Activated naive CD8-positive, alpha-beta T cell treated with anti-CD3 and anti-CD28 coated beads, Interleukin-2, amount 50 U/mL, for 24 hours (primary cell): ENCODE measurements around the gene RXRA.
A peak's percentile ranks its signal among the peaks of the same experiment; 100 is the strongest.

Experiments used
- ATAC-seq: fragments of 150-1000 bp; cut with Tn5 transposase; one replicate; pipeline ENCODE4 v1.10.0; 2021
- DNase-seq: peaks from one replicate; pipeline ENCODE4 v3.0.0; 2021
- H3K27ac Mint-ChIP-seq: one replicate; pipeline ENCODE4 v1.8.0; 2021; ENCODE audit warnings: mild to moderate bottlenecking, mixed read lengths
- H3K27me3 Mint-ChIP-seq: one replicate; pipeline ENCODE4 v1.8.0; 2021; ENCODE audit warnings: mixed read lengths
- H3K36me3 Mint-ChIP-seq: one replicate; pipeline ENCODE4 v1.8.0; 2021; ENCODE audit warnings: low read depth, mixed read lengths
- H3K4me1 Mint-ChIP-seq: one replicate; pipeline ENCODE4 v1.8.0; 2021; ENCODE audit warnings: mixed read lengths
- H3K4me3 Mint-ChIP-seq: one replicate; pipeline ENCODE4 v1.8.0; 2021; ENCODE audit warnings: mild to moderate bottlenecking, moderate library complexity, mixed read lengths
- H3K9me3 Mint-ChIP-seq: one replicate; pipeline ENCODE4 v1.8.0; 2021; ENCODE audit warnings: mixed read lengths

The RXRA gene

DNA sequence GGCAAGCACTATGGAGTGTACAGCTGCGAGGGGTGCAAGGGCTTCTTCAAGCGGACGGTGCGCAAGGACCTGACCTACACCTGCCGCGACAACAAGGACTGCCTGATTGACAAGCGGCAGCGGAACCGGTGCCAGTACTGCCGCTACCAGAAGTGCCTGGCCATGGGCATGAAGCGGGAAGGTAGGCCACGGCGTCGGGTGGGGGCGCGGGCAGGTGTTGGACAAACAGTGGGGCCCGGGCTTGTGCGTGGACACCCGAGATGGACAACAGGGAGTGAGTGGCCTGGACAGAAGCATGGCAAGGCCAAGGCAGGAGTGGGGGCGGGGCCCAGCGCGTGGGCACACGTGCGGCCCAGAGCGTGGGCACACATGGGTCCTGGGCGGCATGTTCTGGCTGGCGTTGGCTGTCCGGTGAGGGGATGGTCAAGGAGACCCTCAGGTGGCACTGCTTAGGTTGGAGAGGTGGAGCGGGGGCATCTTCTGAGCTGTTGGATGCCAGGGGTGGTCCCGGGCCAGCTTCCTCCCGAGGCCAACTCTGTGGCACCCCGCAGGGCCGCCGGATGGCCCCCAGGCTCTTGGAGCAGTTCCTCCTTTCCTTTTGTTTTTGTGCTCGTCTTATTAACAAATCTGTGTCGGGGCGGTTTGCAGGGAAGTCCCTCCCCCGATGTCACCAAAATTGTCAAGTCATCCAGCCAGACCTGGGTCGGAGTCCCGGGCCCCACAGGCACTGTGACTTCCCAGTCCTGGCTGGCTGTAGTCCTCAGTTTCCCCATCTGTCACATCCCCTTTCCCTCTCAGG is 82.9 kb downstream of the RXRA start:
- DNase-seq (no peak), ATAC-seq (no peak)
- Mint-ChIP-seq H3K4me1 (peaks cover 27% of the 10 kb centered on the region), H3K27ac (no peak overlapping the region), H3K9me3 (no peaks in the 10 kb centered on the region), H3K36me3 (peaks cover 2% of the 10 kb centered on the region), H3K27me3 (peaks cover 12% of the 10 kb centered on the region), H3K4me3 (no peak overlapping the region)

DNA sequence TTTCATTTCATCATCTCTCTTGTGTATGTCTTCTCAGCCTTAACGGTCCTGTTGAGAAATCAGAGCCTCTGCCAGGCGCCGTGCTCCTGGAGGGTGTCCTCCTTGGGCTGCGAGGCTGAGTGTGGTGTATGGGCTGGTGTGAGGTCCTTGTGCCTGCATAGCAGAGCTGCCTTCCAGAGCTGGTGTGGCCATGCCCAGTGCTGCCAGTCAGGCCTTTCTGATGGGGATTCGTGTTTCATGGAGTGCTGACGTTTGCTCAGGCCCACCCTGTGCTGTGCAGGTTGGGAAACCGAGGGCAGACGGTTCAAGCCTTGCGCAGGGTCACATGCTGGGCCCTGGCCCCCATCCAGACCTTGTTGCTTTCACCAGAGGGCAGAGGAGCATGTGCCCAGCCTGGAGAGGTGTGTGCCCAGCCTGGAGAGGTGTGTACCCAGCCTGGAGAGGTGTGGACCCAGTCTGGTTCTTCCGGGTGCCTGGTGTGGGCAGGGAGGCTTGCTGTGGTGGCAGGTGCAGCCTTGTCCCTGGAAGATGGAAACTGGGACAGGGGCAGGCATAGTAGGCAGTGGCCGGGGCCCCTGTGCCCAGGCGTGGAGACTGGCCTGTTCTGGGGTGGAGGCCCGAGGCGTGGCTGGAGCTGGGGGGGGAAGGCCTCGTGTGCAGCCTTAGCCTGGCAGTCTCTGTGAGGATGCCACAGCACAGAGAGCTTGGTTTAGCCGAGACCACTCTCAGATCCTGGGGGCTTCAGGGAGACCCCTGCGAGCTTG is 84.0 kb downstream of the RXRA start:
- Mint-ChIP-seq H3K27ac (no peak overlapping the region), H3K4me1 (peaks cover 20% of the 10 kb centered on the region), H3K4me3 (no peak overlapping the region), H3K9me3 (no peaks in the 10 kb centered on the region), H3K36me3 (peaks cover 2% of the 10 kb centered on the region), H3K27me3 (peaks cover 9% of the 10 kb centered on the region)
- DNase-seq (no peak), ATAC-seq (no peak)

DNA sequence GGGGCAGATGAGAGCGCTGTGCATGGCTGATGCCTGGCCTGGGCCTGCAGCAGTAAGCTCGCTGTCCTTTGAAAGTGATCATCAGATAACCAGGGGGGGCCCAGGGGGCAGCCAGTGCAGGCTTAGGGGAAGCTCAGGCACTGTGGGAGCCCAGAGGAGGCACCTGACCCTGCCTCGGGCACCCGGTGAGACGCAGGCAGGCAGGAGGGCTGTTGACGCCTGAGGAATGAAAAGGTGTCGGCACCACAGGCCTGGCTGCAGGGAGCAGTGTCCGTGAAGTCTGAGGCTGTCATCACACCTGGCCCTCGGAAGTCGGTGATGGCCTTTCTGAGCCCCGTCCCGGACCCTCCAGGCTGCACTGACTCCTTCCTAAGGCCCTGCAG is 84.6 kb downstream of the RXRA start:
- H3K9me3 Mint-ChIP-seq: no peaks in the 10 kb centered on the region
- H3K36me3 Mint-ChIP-seq: peaks cover under 1% of the 10 kb centered on the region
- ATAC-seq (no peak), DNase-seq (no peak)
- peaks cover 14% of the 10 kb centered on the region for H3K4me1 Mint-ChIP-seq
- peaks cover 6% of the 10 kb centered on the region for H3K27me3 Mint-ChIP-seq
- no peak overlapping the region for H3K27ac Mint-ChIP-seq
- H3K4me3 Mint-ChIP-seq: no peak overlapping the region

DNA sequence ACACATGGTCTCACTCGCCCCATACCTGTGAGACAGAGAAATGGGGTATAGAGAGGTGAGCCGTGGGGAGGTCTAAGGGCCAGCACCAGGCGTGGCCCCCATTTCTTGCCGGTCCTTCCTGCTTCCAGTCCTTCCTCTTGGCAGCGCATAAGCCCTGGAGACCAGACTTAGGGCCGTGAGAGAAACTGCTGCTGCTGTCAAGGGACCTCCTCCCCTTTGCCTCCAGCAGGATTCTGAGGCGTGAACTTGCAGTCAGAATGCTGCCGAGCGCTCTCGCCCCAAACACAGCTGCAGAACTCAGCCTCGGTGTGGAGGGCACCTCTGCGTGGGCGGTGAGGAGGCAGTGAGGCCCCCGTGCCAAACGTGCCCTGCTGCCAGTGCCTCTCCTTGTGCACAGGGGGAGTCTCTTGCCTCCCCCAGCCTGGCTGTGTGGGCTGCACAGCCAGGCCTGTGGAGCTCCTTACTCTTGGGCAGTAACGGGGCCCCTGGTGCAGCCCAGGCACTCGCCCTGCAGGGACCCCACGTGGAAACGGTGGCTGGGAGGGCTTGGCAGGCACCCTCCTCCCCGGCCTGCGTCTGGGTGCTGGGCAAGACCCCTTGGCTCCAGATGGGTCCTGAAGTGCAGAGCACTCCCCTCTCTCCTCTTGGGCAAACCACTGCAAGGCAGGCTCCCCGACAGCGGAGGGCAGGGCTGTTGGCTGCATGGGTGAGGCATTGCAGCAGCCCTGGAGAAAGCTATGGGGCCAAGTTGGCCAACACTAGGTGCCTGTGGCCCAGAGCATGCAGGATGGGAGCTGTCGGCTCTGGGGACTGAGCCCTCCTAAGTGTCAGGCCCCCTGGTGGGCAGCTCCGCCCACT is 85.4 kb downstream of the RXRA start:
- Mint-ChIP-seq H3K4me3 (no peak overlapping the region), H3K9me3 (no peaks in the 10 kb centered on the region), H3K36me3 (no peaks in the 10 kb centered on the region), H3K27me3 (peaks cover 4% of the 10 kb centered on the region), H3K27ac (no peak overlapping the region), H3K4me1 (peaks cover 7% of the 10 kb centered on the region)
- ATAC-seq (no peak), DNase-seq (no peak)

DNA sequence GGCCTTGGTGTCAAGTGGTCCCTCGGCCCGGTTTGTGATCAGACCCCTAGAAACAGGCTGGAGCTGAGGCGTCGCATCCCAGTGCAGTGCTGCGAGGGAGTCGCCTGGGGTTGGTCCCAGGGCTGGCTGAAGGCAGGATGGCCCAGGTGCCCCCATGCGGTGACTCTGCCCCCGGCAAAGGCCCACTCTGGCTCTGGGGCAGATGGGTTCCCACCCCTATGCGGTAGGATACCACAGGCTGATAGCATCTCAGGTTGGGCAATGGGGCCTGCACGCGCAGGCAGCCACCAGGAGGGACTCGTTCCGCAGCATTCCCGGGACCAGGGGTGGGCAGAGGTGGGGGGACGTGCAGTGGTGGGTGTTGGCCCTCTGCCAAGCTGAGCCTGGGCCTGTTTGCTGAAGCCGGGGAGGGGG is 86.0 kb downstream of the RXRA start:
- peaks cover 1% of the 10 kb centered on the region for H3K4me1 Mint-ChIP-seq
- H3K27ac Mint-ChIP-seq: no peak overlapping the region
- no peaks in the 10 kb centered on the region for H3K9me3 Mint-ChIP-seq
- no peak overlapping the region for H3K4me3 Mint-ChIP-seq
- no peaks in the 10 kb centered on the region for H3K27me3 Mint-ChIP-seq
- DNase-seq (no peak), ATAC-seq (no peak)
- no peaks in the 10 kb centered on the region for H3K36me3 Mint-ChIP-seq

DNA sequence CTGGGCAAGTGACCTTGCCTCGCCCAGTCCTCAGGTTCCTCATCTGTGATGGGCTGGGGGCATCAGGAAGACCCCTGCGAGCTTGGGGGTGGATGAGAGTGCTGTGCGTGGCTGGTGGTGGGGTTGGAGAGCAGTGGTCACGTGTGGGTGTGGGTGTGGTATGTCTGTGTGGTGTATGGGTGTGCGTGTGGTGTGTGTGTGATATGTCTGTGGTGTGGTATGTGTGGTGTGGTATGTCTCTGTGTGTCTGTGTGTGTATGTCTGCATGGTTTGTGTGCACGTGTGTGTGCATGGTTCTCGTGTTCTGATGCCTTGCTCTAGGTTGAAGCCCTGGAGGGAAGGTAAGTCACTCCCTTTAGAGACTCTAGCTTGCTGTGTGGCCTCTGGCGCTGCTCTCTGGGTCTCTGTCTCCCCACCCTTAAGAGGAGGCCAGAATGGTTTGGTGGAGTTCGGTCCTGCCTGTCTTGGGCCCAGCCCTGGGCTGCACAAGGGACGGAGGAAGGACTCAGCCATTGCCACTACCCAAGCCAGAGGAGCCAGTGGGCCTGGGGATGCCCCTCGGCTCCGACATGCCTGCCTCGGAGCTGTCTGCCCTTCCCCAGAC is 87.0 kb downstream of the RXRA start:
- H3K27ac Mint-ChIP-seq: no peak overlapping the region
- no peak overlapping the region for H3K4me3 Mint-ChIP-seq
- no peaks in the 10 kb centered on the region for H3K4me1 Mint-ChIP-seq
- DNase-seq (no peak), ATAC-seq (no peak)
- no peaks in the 10 kb centered on the region for H3K36me3 Mint-ChIP-seq
- no peaks in the 10 kb centered on the region for H3K9me3 Mint-ChIP-seq
- no peaks in the 10 kb centered on the region for H3K27me3 Mint-ChIP-seq

DNA sequence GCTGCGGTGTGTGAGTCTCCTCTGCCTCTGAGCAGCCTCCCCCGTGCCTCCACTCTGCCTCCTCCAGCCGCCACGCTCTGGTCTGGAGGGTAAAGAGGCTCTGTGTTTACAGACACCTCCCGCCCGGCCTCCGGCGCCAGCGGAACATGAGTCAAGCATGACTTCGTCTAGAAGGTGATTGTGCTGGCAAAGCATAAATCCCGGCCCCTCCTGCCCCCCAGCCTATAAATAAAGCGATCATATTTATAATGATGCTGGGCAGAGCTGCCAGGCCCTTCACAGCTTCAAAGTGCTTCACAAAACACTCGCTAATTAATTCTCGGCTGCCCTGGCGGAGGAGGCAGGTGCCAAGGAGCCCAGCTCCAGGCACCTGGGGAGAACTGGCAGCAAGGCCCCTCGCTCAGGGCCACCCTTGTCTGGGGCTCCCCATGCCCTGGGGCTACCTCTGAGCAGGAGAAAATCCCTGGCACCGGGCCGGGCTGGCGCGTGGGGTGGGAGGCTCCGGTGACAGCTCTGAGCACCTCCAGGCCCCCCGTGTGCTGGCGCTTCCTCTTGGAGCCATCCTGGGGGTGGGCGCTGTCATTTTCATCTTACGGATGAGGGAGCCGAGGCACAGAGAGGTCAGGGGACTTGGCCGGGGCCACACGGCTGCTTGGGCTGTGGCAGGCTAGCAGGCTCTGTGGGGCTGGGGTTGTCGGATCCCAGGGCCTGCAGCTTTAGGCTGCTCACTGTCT is 87.8 kb downstream of the RXRA start:
- no peak for DNase-seq
- no peak for ATAC-seq
- Mint-ChIP-seq H3K27me3 (no peaks in the 10 kb centered on the region), H3K27ac (no peak overlapping the region), H3K36me3 (no peaks in the 10 kb centered on the region), H3K4me1 (no peaks in the 10 kb centered on the region), H3K4me3 (no peak overlapping the region), H3K9me3 (no peaks in the 10 kb centered on the region)

DNA sequence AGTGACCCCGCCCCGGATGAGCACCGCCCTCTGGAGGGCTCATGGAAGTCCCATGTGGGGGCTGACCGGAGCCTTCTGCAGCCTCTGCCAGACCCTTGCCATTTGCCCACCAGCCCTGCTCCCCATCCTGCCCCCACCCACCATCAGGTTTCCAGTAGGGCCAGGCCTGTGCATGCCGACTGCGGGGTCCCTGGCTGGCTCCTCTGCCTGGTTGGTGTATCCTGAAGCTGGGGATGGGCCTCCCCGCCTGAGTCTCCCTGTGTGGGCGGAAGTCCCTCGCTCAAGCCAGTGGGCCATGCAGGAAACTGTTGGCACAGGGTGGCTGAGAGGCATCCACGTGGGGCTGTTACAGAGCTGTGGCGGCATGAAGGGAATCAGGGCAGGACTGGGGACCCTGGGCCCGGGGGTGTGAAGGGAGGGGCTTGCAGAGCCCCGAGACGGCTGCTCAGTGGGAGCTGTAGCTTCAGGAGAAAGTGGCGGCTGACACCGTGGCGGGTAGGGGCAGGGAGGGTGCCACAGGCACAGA is 88.7 kb downstream of the RXRA start:
- Mint-ChIP-seq H3K4me1 (no peaks in the 10 kb centered on the region), H3K4me3 (no peak overlapping the region), H3K27ac (no peak overlapping the region), H3K9me3 (no peaks in the 10 kb centered on the region), H3K36me3 (no peaks in the 10 kb centered on the region), H3K27me3 (no peaks in the 10 kb centered on the region)
- ATAC-seq: no peak
- no peak for DNase-seq

DNA sequence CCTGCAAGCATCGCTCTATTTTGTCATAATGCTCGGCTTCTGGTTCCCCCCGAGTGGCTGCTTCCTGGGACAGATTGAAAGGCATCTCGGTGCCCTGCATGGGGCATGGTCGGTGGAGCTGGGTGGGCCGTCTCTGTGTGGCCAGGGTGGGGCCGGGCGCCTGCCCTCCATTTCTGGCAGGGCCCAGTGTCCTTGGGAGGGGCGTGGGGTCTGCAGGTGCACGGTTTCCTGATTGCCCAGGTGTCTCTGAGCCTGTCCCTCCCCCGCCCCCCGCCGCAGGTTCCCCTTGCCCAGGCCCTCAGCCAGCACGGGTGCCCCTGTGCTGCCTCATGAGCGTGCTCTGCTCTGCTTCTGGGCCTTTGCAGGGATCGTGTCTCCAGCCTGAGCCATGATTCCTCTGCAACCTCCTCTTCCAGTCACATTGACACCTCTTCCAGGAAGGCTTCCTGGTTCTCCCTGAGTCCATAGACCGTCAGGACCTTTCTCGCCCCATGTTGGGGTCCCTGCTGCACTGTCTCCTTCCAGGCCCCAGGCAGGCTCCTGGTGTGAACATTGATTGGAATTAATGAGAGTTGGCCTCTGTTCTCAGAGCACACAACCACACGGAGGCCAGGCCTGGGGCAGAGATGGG is 90.2 kb downstream of the RXRA start:
- H3K4me3 Mint-ChIP-seq: no peak overlapping the region
- H3K36me3 Mint-ChIP-seq: no peaks in the 10 kb centered on the region
- no peak overlapping the region for H3K27ac Mint-ChIP-seq
- no peak for ATAC-seq
- H3K9me3 Mint-ChIP-seq: no peaks in the 10 kb centered on the region
- no peak for DNase-seq
- H3K27me3 Mint-ChIP-seq: no peaks in the 10 kb centered on the region
- no peaks in the 10 kb centered on the region for H3K4me1 Mint-ChIP-seq

DNA sequence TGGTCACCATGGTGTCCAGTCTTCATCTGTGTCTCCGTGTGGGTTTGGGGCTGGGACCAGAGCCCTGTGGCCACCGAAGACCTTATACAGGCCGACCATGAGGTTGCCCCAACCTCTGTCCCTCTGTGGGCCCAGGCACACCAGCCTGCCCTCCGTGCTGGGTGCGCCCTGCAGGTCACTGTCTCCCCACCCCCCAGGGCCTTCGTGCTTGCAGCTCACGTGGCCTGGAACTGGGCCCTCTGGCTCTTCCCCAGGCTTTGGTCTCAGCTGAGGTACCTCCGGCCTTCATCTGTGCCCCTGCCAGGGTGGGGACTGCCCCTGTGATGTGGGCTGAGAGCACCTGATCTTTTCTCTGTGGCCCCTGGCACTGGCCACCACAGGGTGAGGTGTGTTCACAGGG is 92.1 kb downstream of the RXRA start:
- H3K4me1 Mint-ChIP-seq: no peaks in the 10 kb centered on the region
- H3K36me3 Mint-ChIP-seq: no peaks in the 10 kb centered on the region
- H3K27ac Mint-ChIP-seq: no peak overlapping the region
- H3K4me3 Mint-ChIP-seq: no peak overlapping the region
- no peak for DNase-seq
- no peaks in the 10 kb centered on the region for H3K9me3 Mint-ChIP-seq
- H3K27me3 Mint-ChIP-seq: no peaks in the 10 kb centered on the region
- no peak for ATAC-seq

DNA sequence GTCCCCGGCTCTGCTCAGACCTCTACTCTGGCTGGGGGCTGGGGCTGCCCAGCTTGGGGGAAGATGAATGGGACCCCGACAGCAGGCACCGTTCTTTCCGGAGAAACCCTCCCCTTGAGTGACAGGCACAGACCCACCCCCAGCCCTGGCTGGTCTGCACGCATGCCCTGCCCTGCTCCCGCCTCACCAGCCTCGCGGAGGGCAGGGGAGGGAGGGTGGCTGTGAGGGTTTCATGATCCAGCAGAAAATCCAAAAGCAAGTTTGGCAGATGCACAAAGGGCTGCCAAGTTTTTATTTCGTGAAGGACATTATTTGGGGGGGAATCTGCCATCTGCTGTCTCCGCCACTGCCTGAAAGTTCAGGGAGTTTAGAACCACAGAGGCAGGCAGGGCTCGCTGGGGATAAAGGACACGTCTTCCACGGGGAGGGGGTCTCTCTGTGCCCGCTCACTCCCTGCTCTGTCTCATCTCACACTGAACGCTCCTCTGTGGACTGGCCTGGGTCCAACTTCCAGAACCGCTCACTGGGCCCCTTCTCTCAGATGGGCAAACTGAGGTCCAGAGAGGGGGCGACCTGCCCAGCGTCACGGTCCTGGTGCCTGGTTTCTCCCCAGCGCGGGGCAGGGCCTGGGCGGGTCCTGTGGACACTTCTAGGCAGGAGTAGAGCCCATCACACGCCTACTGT is 92.9 kb downstream of the RXRA start:
- H3K4me1 Mint-ChIP-seq: no peaks in the 10 kb centered on the region
- no peaks in the 10 kb centered on the region for H3K36me3 Mint-ChIP-seq
- no peak overlapping the region for H3K27ac Mint-ChIP-seq
- H3K9me3 Mint-ChIP-seq: no peaks in the 10 kb centered on the region
- H3K27me3 Mint-ChIP-seq: no peaks in the 10 kb centered on the region
- ATAC-seq: no peak
- DNase-seq: no peak
- no peak overlapping the region for H3K4me3 Mint-ChIP-seq

DNA sequence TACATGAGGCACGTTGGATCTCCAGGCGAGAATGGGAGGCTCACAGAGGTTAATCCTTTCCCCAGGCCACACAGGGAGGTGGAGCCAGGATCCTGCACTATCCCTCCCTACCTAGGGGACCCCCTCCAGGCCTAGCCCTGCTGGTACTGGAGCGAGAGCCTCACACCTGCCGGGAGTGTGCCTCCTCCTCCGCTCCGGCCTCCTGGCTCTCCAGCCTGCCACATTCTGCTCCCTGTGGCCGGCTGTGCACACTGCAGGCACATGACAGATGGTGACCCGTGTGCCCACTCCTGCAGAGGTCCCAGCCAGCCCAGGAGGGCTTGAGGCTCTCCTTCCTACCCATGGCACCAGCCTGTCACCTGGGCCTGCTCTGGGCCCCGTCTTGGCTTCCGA is 93.4 kb downstream of the RXRA start:
- peak; percentile 33 for ATAC-seq
- H3K9me3 Mint-ChIP-seq: no peaks in the 10 kb centered on the region
- no peaks in the 10 kb centered on the region for H3K4me1 Mint-ChIP-seq

DNA sequence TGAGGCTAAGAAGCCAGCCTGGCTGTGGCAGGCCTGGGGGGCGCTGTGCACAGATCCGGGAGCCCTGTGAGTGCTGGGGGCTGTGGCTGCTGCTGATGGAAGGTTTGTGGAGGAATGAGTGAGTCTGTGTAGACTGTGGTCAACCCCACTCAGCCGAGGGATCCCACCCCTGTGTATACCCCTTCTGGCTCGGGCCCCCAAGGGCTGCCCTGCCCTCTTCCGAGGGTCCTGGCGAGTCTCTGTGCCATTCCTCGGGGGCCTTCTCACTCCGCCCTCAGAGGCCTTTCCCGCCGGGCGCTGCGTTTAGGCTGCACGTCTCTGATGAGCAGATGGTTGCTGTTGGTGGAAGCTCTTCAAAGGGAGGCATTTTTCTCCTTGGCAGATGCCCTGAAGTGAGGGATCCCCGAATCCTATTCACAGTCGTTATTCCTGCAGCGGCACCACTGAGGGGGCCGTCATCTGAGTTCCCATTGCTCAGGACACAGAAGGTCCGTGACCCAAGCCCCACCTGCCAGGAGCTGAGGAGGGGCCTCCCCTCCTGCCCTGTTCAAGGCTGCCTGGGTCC is 94.1 kb downstream of the RXRA start:
- DNase-seq (no peak), ATAC-seq (no peak)
- no peaks in the 10 kb centered on the region for H3K9me3 Mint-ChIP-seq
- H3K4me3 Mint-ChIP-seq: no peak overlapping the region
- H3K4me1 Mint-ChIP-seq: no peaks in the 10 kb centered on the region
- H3K27ac Mint-ChIP-seq: no peak overlapping the region
- H3K27me3 Mint-ChIP-seq: no peaks in the 10 kb centered on the region
- H3K36me3 Mint-ChIP-seq: no peaks in the 10 kb centered on the region

More for the DNA sequence above, 93.4 kb downstream of the RXRA start:
- Mint-ChIP-seq H3K4me3 (no peak overlapping the region), H3K36me3 (no peaks in the 10 kb centered on the region), H3K27ac (no peak overlapping the region), H3K27me3 (no peaks in the 10 kb centered on the region)
- no peak for DNase-seq
